MG63 (cell line): ENCODE measurements around the gene CHN2. TPM values are rescaled to one million over a fixed set of nuclear protein-coding genes. Genes with fewer than 3 reads are reported as not detected.
"Not testable (repeated sequence)": the region's sequence is repeated elsewhere in the genome, so short reads cannot be mapped to it uniquely, and the experiment has no call there.

ENCODE experiments used
- DNase-seq: peaks from one replicate; pipeline ENCODE4 v3.0.0-alpha.2; 2020
- H3K27me3 ChIP-seq: fragments of 250-450 bp; sonication (Bioruptor Pico); 2 replicates; pipeline ENCODE4 v1.5.1; 2020; ENCODE audit warnings: mild to moderate bottlenecking, moderate library complexity
- H3K36me3 ChIP-seq: fragments of 250-450 bp; sonication (Bioruptor Pico); 2 replicates; pipeline ENCODE4 v1.5.1; 2020; ENCODE audit warnings: mild to moderate bottlenecking, moderate library complexity
- H3K4me3 ChIP-seq: fragments of 250-450 bp; sonication (Bioruptor Pico); 2 replicates; pipeline ENCODE4 v1.5.1; 2020; ENCODE audit warnings: mild to moderate bottlenecking, moderate library complexity
- H3K9me3 ChIP-seq: fragments of 250-450 bp; sonication (Bioruptor Pico); 2 replicates; pipeline ENCODE4 v1.5.1; 2020; ENCODE audit warnings: mild to moderate bottlenecking, moderate library complexity
- total RNA-seq: library from RNA; depleted of rRNA; stranded (reverse); fragments of >200 nt; shearing (Covaris generic); gene quantifications from 2 replicates; pipeline ENCODE4 v1.2.3, GENCODE V29; 2014; ENCODE audit warnings: low replicate concordance

CHN2 gene
- total RNA-seq, 1 experiment from 2014 or later: 3.7 TPM

DNA sequence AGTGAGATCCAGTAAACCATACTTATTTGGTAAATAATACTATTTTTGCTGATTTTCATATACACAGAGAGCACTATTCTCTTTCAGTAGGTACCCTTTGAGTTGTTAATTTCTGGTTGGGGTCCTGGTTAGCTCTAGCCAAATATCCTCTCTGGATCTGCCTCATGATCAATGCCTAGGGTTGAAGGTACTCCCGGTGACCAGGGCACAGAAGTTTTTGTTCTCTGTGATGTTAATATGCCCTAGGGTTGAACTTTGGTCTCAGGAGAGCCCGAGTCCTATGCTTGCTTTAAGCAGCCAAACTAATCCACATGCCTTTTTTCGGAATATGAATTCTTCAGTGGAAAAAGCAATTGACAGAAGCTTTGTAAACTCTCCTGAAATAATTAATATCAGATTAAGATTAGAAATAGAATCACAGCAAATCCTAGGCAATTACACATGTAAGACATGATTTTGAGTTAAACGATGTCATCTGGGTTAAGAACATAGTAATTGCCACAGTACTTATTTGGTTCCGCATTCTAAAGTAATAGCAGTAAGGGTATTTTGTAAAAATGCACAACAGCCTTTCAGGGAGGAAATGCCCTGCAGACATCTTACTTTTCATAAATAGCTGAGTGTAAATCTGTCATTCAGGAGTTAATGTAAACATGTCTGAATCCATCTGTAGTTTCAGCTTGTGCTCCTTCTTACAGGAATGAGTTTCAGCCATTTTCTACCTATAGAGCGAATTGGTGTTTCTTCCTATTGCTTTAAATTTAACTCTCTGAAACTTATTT is 10.1 kb downstream of the CHN2 start:
- Histone ChIP-seq H3K9me3 (no peaks in the 10 kb centered on the region), H3K4me3 (no peak overlapping the region)
- no peak for DNase-seq

DNA sequence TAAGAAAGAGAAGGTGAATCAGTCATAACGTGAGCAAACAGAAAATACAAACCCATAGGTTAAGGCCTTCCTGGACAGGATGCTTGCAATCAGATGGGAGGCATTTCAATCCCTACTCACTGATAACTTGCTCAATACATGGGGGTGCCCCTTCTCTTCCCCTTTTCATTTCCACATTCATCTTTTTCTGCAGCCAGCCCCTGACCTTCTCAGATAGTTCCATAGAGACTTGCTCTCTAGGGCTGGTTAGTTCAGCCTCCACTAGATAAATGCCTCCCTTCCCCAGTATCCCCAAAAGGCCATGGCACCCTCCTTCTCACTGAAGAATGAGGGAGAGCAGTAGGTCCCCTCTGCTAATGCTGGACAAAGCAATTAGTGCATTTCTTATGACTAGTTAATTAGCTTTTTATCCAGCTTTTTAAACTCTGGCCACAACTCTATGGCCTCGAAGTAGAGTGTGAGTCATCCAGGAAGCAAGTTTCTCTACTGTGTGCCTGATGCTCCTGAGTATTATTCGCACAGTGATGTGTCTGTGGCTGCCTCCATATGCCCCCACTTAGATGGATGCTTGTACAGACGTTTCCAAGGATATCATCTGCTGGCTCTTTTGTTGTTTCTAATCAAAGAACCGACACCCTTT is 12.7 kb downstream of the CHN2 start:
- H3K9me3 ChIP-seq: no peaks in the 10 kb centered on the region
- no peaks in the 10 kb centered on the region for H3K36me3 ChIP-seq
- no peaks in the 10 kb centered on the region for H3K27me3 ChIP-seq
- DNase-seq: no peak
- H3K4me3 ChIP-seq: no peak overlapping the region

More for the DNA sequence above, 10.1 kb downstream of the CHN2 start:
- no peaks in the 10 kb centered on the region for H3K27me3 ChIP-seq
- H3K36me3 ChIP-seq: no peaks in the 10 kb centered on the region

DNA sequence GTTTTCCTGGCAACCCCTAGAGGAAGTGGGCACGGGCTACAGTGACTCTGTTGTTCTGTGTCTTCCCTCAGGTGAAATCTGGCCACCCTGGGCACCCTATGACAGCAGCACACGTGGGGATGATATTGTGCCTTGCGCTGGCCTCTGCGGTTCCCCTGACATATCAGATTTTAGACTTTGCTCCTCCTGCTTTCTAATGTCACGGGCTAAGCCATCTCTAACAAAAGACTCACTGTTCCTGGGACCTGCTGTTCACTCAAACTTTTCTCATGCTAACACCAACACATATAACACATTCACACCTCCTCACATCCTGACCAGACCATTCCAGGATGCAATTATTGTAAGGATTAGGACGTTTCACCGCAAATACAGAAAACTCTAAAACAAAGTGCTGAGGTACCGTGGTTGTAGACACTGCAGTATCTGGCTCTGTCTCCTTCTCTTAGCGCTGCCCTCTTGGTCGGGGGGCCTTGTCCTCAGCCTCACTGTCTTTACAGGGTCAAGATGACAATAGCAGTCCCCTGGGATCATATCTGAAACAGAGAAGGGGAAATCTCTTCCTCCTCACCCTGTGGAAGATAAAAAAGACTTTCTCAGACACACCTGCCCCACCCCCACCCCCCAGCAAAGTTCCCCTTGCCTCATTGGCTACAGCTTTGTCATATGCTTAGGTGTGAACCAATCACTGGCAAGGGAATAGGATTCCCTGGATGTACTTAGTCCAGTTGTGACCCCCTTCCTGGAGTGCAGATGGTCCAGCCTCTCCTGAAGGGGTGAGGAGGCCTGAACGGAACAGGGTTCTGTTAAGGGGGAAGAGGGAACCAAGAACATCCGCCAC is 14.1 kb downstream of the CHN2 start:
- no peaks in the 10 kb centered on the region for H3K9me3 ChIP-seq
- H3K36me3 ChIP-seq: no peaks in the 10 kb centered on the region
- H3K4me3 ChIP-seq: no peak overlapping the region
- DNase-seq: no peak
- H3K27me3 ChIP-seq: no peaks in the 10 kb centered on the region

DNA sequence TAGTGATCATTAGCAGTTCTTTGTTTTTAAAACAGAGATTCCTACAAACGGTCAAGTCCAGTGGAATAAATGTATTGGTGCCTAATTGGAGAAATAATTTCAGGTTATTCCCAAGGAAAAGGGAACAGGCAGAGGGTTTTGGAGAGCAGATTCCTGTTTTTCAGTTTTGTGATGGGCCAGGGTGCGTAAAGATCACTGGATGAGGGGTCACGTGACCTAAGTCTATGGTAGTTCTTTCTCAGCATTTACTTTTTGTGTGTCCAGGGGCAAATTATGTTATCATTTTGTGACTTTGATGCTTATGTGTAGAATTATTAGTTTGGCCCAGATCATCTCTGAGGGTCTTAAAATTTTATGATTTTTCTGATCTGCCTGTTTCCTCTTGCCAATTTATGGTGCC is 15.2 kb downstream of the CHN2 start:
- H3K27me3 ChIP-seq: no peaks in the 10 kb centered on the region

DNA sequence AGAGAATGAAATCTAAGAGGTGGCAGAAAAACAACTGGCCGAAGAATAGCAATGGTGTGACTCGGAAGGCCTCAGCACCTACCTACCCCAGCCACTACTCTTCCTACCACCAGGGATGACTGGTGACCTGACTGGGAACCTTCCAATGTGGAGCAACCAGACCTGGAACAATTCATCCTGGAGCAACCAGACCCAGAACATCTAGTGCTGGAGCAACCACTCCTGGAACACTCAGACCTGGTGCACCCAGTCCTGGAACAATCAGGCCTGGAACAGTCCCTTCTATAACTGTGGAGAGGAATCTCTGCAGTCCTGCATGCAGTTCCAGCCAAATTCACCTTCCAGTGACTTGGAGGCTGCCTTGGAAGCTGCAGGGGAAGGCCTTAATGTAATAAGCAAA is 18.2 kb downstream of the CHN2 start:
- H3K4me3 ChIP-seq, H3K36me3 ChIP-seq, H3K9me3 ChIP-seq, H3K27me3 ChIP-seq, DNase-seq: not testable (repeated sequence)

More for the DNA sequence above, 15.2 kb downstream of the CHN2 start:
- no peak overlapping the region for H3K4me3 ChIP-seq
- H3K9me3 ChIP-seq: no peaks in the 10 kb centered on the region
- no peaks in the 10 kb centered on the region for H3K36me3 ChIP-seq
- DNase-seq: no peak

DNA sequence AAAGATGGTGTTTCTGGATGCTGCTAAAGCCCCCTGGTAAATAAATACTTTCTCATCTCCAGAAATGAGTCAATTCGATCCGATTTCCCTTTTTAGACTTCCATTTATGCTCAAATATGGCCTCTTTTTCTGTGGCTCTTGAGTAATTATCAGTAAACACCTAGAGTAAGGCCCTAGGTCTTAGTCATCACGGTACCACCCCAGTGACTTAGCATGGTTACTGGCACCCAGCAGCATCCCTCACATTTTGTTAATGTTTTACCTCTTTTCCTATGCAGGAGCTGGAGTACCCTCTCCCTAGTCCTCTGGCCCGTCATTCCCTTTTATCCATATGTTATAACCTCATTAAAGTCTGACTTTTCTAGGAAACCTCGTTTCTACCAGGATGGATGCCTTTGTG is 19.5 kb downstream of the CHN2 start:
- DNase-seq: no peak
- no peak overlapping the region for H3K4me3 ChIP-seq
- H3K27me3 ChIP-seq: no peaks in the 10 kb centered on the region
- H3K9me3 ChIP-seq: no peaks in the 10 kb centered on the region
- no peaks in the 10 kb centered on the region for H3K36me3 ChIP-seq

DNA sequence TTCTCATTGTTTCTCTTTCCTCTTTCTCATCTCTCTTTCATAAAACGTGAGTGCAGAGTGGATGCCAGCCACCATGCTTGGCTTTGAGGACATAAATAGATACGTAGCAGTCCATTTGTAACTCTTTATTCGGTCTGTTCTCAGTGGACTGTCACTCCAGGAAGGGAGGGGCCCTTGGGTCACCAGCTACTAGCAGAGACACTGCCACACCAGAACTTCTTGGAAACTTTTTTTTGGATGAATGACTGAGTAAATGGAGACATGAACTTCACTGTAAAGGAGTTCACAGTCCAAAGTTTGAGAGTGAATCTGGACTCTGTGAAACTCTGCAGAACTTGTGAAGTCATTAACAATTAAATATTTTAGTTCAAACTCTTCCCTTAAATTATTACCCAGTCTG is 20.2 kb downstream of the CHN2 start:
- no peak for DNase-seq
- Histone ChIP-seq H3K9me3 (no peaks in the 10 kb centered on the region), H3K4me3 (no peak overlapping the region), H3K36me3 (no peaks in the 10 kb centered on the region), H3K27me3 (no peaks in the 10 kb centered on the region)

DNA sequence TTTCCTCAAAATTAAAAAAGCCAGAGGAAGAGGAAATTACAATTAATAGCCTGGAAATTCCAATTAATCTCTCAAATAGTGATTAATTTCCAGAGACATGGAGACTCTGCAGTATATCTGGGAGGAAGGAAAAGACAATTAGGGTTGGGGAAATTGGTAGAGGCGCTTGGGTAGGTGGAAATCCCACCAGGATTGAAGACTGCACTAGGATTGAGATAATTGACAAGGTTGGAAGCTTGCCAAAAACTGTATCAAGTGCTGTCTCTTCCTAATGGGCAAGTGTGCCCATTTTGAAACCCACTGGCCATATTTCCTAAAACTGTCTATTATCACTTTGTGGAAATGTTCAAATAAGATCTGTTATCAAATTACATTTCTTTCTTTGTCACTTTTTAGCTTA is 21.6 kb downstream of the CHN2 start:
- Histone ChIP-seq H3K4me3 (no peak overlapping the region), H3K27me3 (no peaks in the 10 kb centered on the region), H3K9me3 (no peaks in the 10 kb centered on the region), H3K36me3 (no peaks in the 10 kb centered on the region)
- no peak for DNase-seq

DNA sequence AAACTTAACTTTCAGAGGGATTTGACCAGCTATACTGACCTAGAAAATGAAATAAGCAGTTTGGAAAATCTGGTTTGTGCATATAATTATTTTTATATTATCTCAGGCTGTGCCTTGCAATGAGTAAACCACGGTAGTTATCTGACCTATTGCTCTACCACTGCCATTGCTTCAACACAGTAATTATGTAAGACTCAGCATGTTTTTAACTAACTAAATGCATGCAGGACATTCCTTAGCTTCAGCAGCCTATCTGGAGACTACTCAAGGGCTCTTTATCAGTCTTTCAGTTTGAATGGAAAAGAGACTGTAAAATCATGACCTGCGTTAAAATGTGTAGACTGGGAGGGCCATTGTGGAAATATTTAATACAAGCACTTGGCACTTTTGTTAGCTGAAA is 22.5 kb downstream of the CHN2 start:
- DNase-seq: no peak
- Histone ChIP-seq H3K4me3 (no peak overlapping the region), H3K9me3 (no peaks in the 10 kb centered on the region), H3K36me3 (no peaks in the 10 kb centered on the region), H3K27me3 (no peaks in the 10 kb centered on the region)

DNA sequence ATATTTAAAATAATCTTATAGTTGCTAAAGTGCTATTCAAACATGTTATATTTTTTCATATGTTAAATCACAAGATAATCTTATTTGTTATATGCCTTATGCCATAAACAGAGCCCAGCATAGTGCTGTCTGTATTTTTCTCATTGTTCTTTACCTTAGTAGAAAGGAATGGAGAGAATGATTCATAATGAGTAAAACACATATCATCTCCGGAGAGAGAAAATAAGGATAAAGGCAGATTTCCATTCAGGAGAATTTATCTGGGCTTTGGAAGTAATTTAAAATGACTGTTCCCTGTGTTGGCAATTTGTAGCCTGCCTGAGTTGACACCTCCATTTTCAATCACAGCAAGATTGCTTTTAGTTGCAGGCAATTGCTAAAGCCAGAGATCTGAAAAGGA is 30.2 kb downstream of the CHN2 start:
- no peak for DNase-seq
- H3K4me3 ChIP-seq: no peak overlapping the region
- no peaks in the 10 kb centered on the region for H3K9me3 ChIP-seq
- no peaks in the 10 kb centered on the region for H3K27me3 ChIP-seq
- H3K36me3 ChIP-seq: no peaks in the 10 kb centered on the region

DNA sequence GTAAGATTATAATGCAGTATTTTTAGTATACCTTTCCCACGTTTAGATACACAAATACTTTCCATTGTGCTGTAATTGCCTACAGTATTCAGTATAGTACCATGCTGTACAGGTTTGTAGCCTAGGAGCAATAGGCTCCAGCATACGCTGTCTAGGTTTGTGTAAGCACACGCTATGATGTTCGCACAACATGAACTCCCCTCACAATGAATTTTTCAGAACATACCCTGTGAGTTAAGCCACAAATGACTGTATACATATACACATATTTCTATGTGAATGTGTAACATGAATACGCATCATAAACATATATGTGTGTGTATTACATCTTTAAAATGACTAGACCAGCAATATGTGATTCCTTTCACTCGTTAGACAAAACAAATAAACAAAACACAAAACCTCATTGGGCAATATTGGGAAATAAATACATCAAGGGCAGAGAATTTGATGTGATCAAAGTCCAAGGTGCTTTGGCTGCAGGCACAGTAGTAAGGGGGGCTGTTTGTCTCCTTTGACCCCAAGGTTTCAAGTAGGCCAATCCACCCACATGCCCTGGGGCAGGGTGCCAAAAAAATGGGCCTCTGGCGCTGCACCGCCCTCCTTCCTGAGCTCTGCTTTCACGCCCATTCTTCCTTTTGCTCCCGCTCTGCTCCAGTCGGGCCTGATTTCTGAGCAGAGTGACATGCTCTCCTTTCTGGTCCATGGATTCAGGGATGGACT is 33.9 kb downstream of the CHN2 start:
- H3K4me3 ChIP-seq: no peak overlapping the region
- H3K36me3 ChIP-seq: no peaks in the 10 kb centered on the region
- no peaks in the 10 kb centered on the region for H3K9me3 ChIP-seq
- H3K27me3 ChIP-seq: no peaks in the 10 kb centered on the region
- no peak for DNase-seq

DNA sequence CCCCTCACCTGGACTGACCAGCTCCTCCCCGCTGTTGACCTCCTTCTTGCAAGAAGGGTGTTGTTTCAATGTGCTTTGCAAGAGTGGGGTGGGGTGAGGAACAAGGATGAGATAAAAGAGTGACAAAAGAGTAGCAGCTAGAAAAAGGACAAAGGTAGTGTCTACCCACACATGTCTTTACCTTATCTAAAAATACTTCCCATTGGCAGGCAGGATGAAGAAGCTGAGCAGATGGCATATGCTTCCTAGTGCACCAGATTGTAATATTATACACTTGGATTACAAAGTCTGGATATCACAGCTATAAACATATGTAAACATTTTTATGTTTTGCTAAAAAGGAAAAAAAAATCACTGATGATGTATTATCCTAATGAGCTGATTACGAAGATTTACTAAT is 34.5 kb downstream of the CHN2 start:
- no peaks in the 10 kb centered on the region for H3K27me3 ChIP-seq
- no peaks in the 10 kb centered on the region for H3K9me3 ChIP-seq
- H3K4me3 ChIP-seq: no peak overlapping the region
- no peaks in the 10 kb centered on the region for H3K36me3 ChIP-seq
- no peak for DNase-seq

DNA sequence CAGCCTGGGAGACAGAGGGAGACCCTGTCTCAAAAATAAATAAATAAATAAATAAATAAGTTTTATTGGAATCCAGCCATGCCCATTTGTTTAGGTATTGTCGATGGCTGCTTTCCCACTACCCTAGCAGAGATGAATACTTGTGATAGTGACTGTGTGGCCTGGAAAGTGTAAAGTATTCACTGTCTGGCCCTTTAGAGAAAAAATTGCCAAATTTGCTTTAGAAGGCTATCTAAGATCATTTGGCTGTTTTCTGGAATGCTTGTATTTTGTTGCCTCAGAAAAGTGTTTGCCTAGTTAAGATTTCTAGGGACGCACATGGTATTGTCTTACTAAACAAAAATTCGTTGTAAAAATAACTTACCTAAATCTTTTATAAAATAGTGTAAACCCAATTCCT is 35.4 kb downstream of the CHN2 start:
- Histone ChIP-seq H3K27me3 (no peaks in the 10 kb centered on the region), H3K4me3 (no peak overlapping the region), H3K36me3 (no peaks in the 10 kb centered on the region), H3K9me3 (no peaks in the 10 kb centered on the region)
- no peak for DNase-seq

DNA sequence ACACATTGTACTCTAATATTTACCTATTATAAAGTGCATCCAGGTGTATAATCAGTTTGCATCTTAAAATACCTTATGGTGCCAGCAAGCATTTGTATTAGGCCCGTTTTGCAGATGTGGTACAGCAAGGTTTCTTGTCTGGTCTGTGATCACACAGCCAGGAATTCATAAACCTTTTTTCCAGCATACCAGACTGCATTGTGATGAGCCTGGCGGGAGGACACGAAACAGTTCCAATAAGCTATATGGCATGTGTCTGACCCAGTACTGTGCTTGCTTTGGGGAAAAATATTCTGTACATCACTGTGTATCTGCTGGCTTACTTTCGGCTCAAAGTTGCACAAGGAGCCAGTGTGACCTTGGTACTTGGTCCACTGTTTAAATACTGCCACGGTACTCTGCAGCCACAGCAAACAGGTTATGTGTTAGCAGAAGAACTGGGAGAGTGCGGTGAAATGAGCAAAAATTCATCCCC is 36.3 kb downstream of the CHN2 start:
- H3K9me3 ChIP-seq: no peaks in the 10 kb centered on the region
- H3K27me3 ChIP-seq: no peaks in the 10 kb centered on the region
- H3K36me3 ChIP-seq: no peaks in the 10 kb centered on the region
- DNase-seq: no peak
- no peak overlapping the region for H3K4me3 ChIP-seq

DNA sequence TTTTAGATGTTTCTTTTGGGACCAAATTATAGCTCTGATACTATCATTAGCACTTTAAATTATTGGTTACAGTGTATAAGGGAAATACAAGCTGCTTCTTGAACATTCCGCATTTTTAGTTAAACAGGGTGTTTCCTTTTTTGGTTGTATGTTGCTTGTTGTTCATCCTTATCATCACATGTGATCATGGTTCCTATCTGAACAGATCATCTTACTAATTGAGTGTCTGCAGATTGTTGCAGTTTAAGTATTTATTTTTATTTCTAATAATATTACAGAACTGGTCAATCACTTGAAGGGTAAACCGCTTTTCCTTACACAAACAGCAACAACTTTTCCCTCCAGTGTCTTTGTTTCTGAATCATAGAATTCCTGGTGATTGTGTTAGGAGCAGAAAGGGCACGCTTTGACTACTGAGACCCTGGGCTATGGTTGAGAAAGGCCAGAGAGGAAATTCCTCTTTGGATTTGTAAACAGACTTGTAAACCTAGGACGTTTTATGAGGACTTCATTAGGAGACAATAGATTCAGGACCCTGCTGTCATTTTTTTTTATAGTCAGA is 37.2 kb downstream of the CHN2 start:
- H3K4me3 ChIP-seq: no peak overlapping the region
- no peaks in the 10 kb centered on the region for H3K36me3 ChIP-seq
- no peak for DNase-seq
- no peaks in the 10 kb centered on the region for H3K9me3 ChIP-seq
- H3K27me3 ChIP-seq: no peaks in the 10 kb centered on the region

DNA sequence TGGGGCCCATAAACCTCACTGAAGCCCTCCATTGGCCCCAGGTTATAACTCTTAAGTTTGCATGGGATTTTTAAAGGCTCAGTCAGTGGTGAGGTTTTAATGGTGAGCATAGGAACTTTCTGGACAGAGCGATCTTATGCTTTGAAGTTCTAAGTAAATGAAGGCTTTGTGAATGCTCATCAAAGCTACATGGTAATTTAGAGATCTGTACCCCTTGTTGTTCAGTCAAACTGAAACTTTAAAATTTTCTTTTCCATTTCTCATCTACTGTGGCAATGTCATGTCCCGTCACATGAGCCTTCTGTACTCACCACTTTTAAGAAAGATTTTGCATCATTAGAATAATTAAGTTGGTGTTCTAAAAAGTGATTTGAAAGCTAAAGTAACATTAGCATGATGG is 39.9 kb downstream of the CHN2 start:
- DNase-seq: no peak
- Histone ChIP-seq H3K4me3 (no peak overlapping the region), H3K27me3 (no peaks in the 10 kb centered on the region), H3K36me3 (no peaks in the 10 kb centered on the region), H3K9me3 (no peaks in the 10 kb centered on the region)
